Endothelial cell of umbilical vein (primary cell): ENCODE results near the gene CMTR1. TPM values are rescaled to one million over a fixed set of nuclear protein-coding genes. Genes with fewer than 3 reads are reported as not detected.

Source experiments
- BruUV-seq: library from RNA; stranded (reverse); fragments of 400-500 nt; replicated peaks from 2 replicates; lab custom pipeline; 2021; lab: Mats Ljungman, UMichigan
- CTCF ChIA-PET: fragments of 300-600, 350-600 bp; sonication (Branson Sonifier 250); formaldehyde crosslinking; loops from one replicate; lab custom pipeline; 2021; ENCODE audit warnings: antibody characterized with exemption, inconsistent platforms; lab: Charles Lee
- POLR2A ChIA-PET: fragments of 300-600, 350-600 bp; sonication (Branson Sonifier 250); formaldehyde crosslinking; loops from one replicate; lab custom pipeline; 2021; ENCODE audit warnings: antibody characterized with exemption, inconsistent platforms; lab: Charles Lee
- DNase-seq: peaks from one replicate; pipeline ENCODE4 v3.0.0-alpha.2; 2011; ENCODE audit warnings: low read depth, low spot score
- FAIRE-seq: peaks from 2 replicates; lab custom pipeline; 2011; peaks lifted over from hg19 to GRCh38; lab: Jason Lieb, UNC
- H2AFZ ChIP-seq: 2 replicates; pipeline ENCODE4 v1.6.0; 2012; ENCODE audit warnings: low read depth, low read length, control low read depth, inconsistent platforms
- H3K27ac ChIP-seq: 2 replicates; pipeline ENCODE4 v1.5.1; 2011; ENCODE audit warnings: low read depth, mild to moderate bottlenecking, control low read depth, low read length, moderate library complexity; ENCODE audit not compliant: insufficient read depth
- H3K27me3 ChIP-seq, 2 experiments: 2 replicates each; pipeline versions ENCODE4 v1.6.0 to v1.6.1; 2011; ENCODE audit warnings: low read length in 2 of 2, mixed read lengths in 1 of 2; ENCODE audit not compliant: control insufficient read depth in 2 of 2, insufficient read depth in 2 of 2
- H3K36me3 ChIP-seq, 2 experiments: 2 replicates in 1 of 2; 3 replicates in 1 of 2; pipeline ENCODE4 v1.5.1; 2011; ENCODE audit warnings: low read length in 2 of 2, mild to moderate bottlenecking in 1 of 2, moderate library complexity in 1 of 2; ENCODE audit not compliant: control insufficient read depth in 2 of 2, insufficient read depth in 2 of 2; ENCODE audit errors: extremely low read depth in 1 of 2
- H3K4me1 ChIP-seq: 3 replicates; pipeline ENCODE4 v1.5.1; 2011; ENCODE audit warnings: mild to moderate bottlenecking, low read length; ENCODE audit not compliant: control insufficient read depth, insufficient read depth; ENCODE audit errors: extremely low read depth
- H3K4me2 ChIP-seq: 2 replicates; pipeline ENCODE4 v1.6.1; 2011; ENCODE audit warnings: low read length, control low read depth, mixed read lengths; ENCODE audit not compliant: insufficient read depth
- H3K4me3 ChIP-seq, 3 experiments: fragments of 200-600 bp in 1 of 3; sonication (generic), shearing (Covaris generic) in 1 of 3; replicated peaks in 1 of 3; 2 replicates each; pipeline ENCODE4 v1.5.1; 2011 to 2016; ENCODE audit warnings: control low read depth in 3 of 3, low read length in 3 of 3, mild to moderate bottlenecking in 2 of 3, inconsistent platforms in 1 of 3, low read depth in 1 of 3, moderate library complexity in 1 of 3; ENCODE audit not compliant: insufficient read depth in 1 of 3
- H3K79me2 ChIP-seq: 2 replicates; pipeline ENCODE4 v1.6.0; 2012; ENCODE audit warnings: low read length, inconsistent platforms; ENCODE audit not compliant: control insufficient read depth, insufficient read depth
- H3K9ac ChIP-seq: replicated peaks from 2 replicates; pipeline ENCODE3; 2011; ENCODE audit warnings: low read length, control low read depth; ENCODE audit not compliant: insufficient read depth; ENCODE audit errors: extremely low read depth
- H3K9me1 ChIP-seq: replicated peaks from 3 replicates; pipeline ENCODE4 v1.6.0; 2011; ENCODE audit warnings: mild to moderate bottlenecking, low read length; ENCODE audit not compliant: control insufficient read depth, insufficient read depth; ENCODE audit errors: extremely low read depth
- H3K9me3 ChIP-seq: replicated peaks from 2 replicates; pipeline ENCODE4 v1.5.1; 2012; ENCODE audit warnings: low read length, inconsistent platforms; ENCODE audit not compliant: control insufficient read depth, insufficient read depth
- H4K20me1 ChIP-seq: replicated peaks from 2 replicates; pipeline ENCODE3; 2011; ENCODE audit warnings: mild to moderate bottlenecking, low read length; ENCODE audit not compliant: control insufficient read depth, insufficient read depth; ENCODE audit errors: extremely low read depth
- EZH2 ChIP-seq: IDR thresholded peaks from 2 replicates; pipeline ENCODE4 v1.6.1; 2012; ENCODE audit warnings: borderline replicate concordance, low read depth, mild to moderate bottlenecking, moderate library complexity, low read length, inconsistent platforms; ENCODE audit not compliant: severe bottlenecking
- FOS ChIP-seq: IDR thresholded peaks from 2 replicates; pipeline ENCODE4 v1.6.1; 2011; ENCODE audit warnings: mild to moderate bottlenecking, low read length, moderate library complexity, borderline replicate concordance; ENCODE audit not compliant: insufficient read depth
- GATA2 ChIP-seq: IDR thresholded peaks from 2 replicates; pipeline ENCODE4 v1.7.0; 2011; ENCODE audit warnings: low read depth, mild to moderate bottlenecking, moderate library complexity, mixed read lengths, low read length; ENCODE audit not compliant: insufficient read length, insufficient read depth
- POLR2AphosphoS5 ChIP-seq: IDR thresholded peaks from 2 replicates; pipeline ENCODE4 v1.6.1; 2012; ENCODE audit warnings: low read depth, mild to moderate bottlenecking, control low read depth, low read length, moderate library complexity; ENCODE audit not compliant: insufficient read depth
- dilution Hi-C: fragments of 300-500 bp; cut with MboI; formaldehyde crosslinking; loops from one replicate; pipeline ENCODE4 v1.15.0; 2019; ENCODE audit warnings: low sequenced_read_pairs; ENCODE audit not compliant: extremely low pct_ligation_motif_present
- intact Hi-C: fragments of 100-400 bp; cut with micrococcal nuclease; formaldehyde crosslinking; loops from one replicate; pipeline ENCODE4 v1.10.0; 2022
- polyA plus RNA-seq, 4 experiments: library from polyadenylated mRNA; depleted of rRNA in 3 of 4; stranded (reverse) in 3 of 4; unstranded in 1 of 4; fragments of >200 nt; gene quantifications; 2 replicates each; pipeline versions ENCODE4 v1.2.1 to v1.2.3, GENCODE V29; 2011 to 2012; ENCODE audit warnings: missing spikeins in 1 of 4
- total RNA-seq: library from RNA; stranded (reverse); gene quantifications from 2 replicates; pipeline ENCODE4 v1.2.3, GENCODE V29; 2021
- TF ChIP-seq, protein P1 (sequence below), 2 donors: IDR thresholded peaks; 1 replicate in 1 of 2; 2 replicates in 1 of 2; pipeline ENCODE4 v1.5.1; 2011; ENCODE audit warnings: low read length in 2 of 2, mild to moderate bottlenecking in 2 of 2, moderate library complexity in 2 of 2, control low read depth in 1 of 2, inconsistent platforms in 1 of 2, low read depth in 1 of 2; ENCODE audit not compliant: insufficient read depth in 1 of 2; ENCODE audit errors: extremely low read depth in 1 of 2
- TF ChIP-seq, protein P2 (sequence below): IDR thresholded peaks from 2 replicates; pipeline ENCODE4 v1.6.1; 2011; ENCODE audit not compliant: insufficient read depth, insufficient read length

Gene CMTR1
- total and polyA plus RNA-seq, 2 donors (not counting 3 experiments of a cell fraction or from before 2014, with no cell fraction given), result 19.5 to 38.0 TPM

DNA sequence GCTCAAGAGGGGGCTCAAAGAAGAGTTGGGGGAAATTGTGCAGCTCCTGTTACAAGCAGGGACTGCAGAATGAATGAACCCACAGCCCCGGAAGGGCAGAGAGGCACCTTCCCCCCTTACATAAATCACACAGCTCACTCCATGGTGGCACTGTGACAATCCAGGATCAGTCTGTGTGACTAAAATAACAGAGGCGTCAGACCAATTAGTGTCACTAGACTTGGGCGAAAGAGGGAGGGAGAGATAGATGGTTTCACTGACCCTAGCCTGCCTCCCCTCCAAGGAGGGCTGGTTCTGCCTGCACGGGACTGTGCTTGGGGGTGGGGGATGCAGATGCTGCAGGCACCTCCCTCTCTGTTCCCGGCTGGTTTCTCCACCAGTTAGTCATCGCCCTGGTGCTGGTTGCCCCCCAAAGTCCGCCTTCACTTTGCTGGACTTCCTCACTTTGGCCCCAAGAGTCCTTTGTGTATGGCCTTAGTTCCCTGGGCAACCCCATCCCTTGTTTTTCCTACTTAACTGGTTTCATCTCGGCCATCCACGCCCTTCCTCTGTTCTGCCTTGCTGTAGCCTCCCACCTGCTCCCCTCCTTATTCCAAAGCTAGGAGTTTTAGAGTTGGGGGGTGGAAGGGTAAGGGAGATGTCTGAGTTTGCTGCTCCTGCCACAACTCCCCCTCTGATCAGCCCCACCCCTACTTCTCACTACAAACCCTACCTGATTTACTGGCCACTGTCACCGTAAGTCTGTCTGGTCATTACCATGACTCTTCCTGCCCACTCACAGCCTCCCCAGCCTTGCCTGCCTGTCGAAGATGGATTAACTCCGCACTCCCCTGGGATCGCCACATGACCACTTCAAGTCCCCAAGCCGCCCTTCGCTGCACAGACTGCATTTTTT lies 48.9 kb downstream of the CMTR1 start:
- H3K4me1 ChIP-seq, result no peaks in the 10 kb centered on the region
- H3K79me2 ChIP-seq, result no peaks in the 10 kb centered on the region
- no peak overlapping the region for H3K4me3 ChIP-seq
- no peaks in the 10 kb centered on the region for H3K27me3 ChIP-seq
- no peak overlapping the region for H3K9ac ChIP-seq
- peaks cover 3 to 32% of the 10 kb centered on the region in 2 experiments for H3K36me3 ChIP-seq
- no peaks in the 10 kb centered on the region for H3K9me1 ChIP-seq
- ChIA-PET CTCF (interaction anchor here (1.2 to 1.9 kb wide), 4 partner anchors 57 to 210 kb away, joined by 3 to 8 read pairs (median 6); no protein-coding TSS in a partner anchor), POLR2A (interaction anchor here (0.6 kb wide), 1 partner anchor 61 kb away, joined by 5 read pairs; no protein-coding TSS in a partner anchor)
- H3K4me2 ChIP-seq, result no peak overlapping the region
- DNase-seq (no peak), FAIRE-seq (no peak)
- BruUV-seq, result no TSS peak
- no peak for TF ChIP-seq FOS
- no peaks in the 10 kb centered on the region for H3K9me3 ChIP-seq
- H3K27ac ChIP-seq, result no peak overlapping the region
- intact Hi-C loops (loop anchor here (5.0 kb wide), 2 partner anchors 115 to 170 kb away; no protein-coding TSS in a partner anchor), dilution Hi-C loops (no loop called here)
- H2AFZ ChIP-seq, result no peak overlapping the region
- no peaks in the 10 kb centered on the region for H4K20me1 ChIP-seq

DNA sequence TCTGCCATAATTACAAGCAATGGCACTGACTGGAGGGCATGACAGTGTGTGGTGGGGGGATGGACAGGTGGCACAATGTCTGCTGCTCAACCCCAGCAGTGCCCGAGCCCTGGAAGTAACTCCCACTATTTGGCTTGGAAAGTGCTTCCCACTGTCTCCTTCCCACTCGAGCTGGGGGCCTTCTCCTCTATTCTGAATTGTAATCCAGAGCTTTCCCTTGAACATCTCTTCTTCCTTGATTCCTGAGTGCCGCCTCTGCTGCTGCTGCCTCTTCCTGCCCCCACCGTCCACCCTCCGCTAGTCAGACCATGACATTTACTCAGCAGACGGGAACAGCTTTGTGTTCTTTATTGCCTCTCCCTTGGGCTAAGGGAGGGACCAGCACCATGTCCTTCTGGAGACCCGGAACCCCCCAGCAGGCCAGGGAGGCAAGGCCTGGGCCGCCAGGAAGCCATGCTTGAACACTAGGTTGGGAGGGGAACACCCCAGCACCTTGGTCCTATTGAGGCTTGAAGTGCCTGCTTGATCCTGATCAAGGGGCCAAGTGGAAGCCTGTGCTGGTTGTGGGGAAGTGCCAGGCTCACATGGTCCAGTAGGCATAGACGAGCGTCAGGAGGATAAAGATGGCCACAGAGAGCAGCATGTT lies 49.7 kb downstream of the CMTR1 start:
- intact Hi-C loops, result loop anchor here (5.0 kb wide), 2 partner anchors 115 to 170 kb away; no protein-coding TSS in a partner anchor
- Histone ChIP-seq H3K4me2 (no peak overlapping the region), H4K20me1 (no peaks in the 10 kb centered on the region), H3K27ac (no peak overlapping the region), H3K79me2 (no peaks in the 10 kb centered on the region), H2AFZ (no peak overlapping the region), H3K9me3 (no peaks in the 10 kb centered on the region), H3K27me3 (no peaks in the 10 kb centered on the region), H3K4me1 (no peaks in the 10 kb centered on the region), H3K36me3 (peaks cover 2 to 26% of the 10 kb centered on the region in 2 experiments), H3K9ac (no peak overlapping the region), H3K9me1 (no peaks in the 10 kb centered on the region), H3K4me3 (no peak overlapping the region)
- ChIA-PET CTCF (interaction anchor here (1.7 kb wide), 1 partner anchor 83 kb away, joined by 8 read pairs; no protein-coding TSS in a partner anchor), POLR2A (no interaction called here)
- TF ChIP-seq, protein P1, sequence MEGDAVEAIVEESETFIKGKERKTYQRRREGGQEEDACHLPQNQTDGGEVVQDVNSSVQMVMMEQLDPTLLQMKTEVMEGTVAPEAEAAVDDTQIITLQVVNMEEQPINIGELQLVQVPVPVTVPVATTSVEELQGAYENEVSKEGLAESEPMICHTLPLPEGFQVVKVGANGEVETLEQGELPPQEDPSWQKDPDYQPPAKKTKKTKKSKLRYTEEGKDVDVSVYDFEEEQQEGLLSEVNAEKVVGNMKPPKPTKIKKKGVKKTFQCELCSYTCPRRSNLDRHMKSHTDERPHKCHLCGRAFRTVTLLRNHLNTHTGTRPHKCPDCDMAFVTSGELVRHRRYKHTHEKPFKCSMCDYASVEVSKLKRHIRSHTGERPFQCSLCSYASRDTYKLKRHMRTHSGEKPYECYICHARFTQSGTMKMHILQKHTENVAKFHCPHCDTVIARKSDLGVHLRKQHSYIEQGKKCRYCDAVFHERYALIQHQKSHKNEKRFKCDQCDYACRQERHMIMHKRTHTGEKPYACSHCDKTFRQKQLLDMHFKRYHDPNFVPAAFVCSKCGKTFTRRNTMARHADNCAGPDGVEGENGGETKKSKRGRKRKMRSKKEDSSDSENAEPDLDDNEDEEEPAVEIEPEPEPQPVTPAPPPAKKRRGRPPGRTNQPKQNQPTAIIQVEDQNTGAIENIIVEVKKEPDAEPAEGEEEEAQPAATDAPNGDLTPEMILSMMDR (IDR thresholded peaks at IDR 0.05; ENCODE audit: extremely low read depth in 1 of 2, insufficient read depth in 1 of 2, low read depth in 1 of 2, low read length in 2 of 2), result no peak
- TF ChIP-seq, protein P2, sequence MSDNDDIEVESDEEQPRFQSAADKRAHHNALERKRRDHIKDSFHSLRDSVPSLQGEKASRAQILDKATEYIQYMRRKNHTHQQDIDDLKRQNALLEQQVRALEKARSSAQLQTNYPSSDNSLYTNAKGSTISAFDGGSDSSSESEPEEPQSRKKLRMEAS, result no peak
- TF ChIP-seq EZH2 (no peak), GATA2 (no peak), POLR2AphosphoS5 (no peak)
- FAIRE-seq (no peak), DNase-seq (no peak)
- no TSS peak for BruUV-seq
- dilution Hi-C loops, result no loop called here
